RWPE2 (cell line): ENCODE results near the gene PRSS53.

Experiments
- ATAC-seq: fragments of 200-7000 bp; cut with Tn5 transposase; 3 replicates; pipeline ENCODE4 v1.9.1; 2021; ENCODE audit warnings: low read depth
- DNase-seq: peaks from one replicate; pipeline ENCODE4 v3.0.0-alpha.2; 2020; ENCODE audit warnings: low spot score
- H3K27ac ChIP-seq: fragments of 450-650 bp; 2 replicates; pipeline ENCODE4 v1.5.1; 2017; ENCODE audit warnings: mild to moderate bottlenecking; ENCODE audit not compliant: poor library complexity, severe bottlenecking
- H3K27me3 ChIP-seq: fragments of 250-450 bp; sonication (Bioruptor Pico); 2 replicates; pipeline ENCODE4 v1.5.1; 2021; ENCODE audit warnings: mild to moderate bottlenecking, moderate library complexity; ENCODE audit not compliant: insufficient read depth, poor library complexity, severe bottlenecking
- H3K36me3 ChIP-seq: fragments of 250-450 bp; sonication (Bioruptor Pico); 2 replicates; pipeline ENCODE4 v1.5.1; 2020; ENCODE audit warnings: low read depth, mild to moderate bottlenecking, moderate library complexity
- H3K4me1 ChIP-seq: fragments of 250-450 bp; sonication (Bioruptor Pico); 2 replicates; pipeline ENCODE4 v1.5.1; 2021; ENCODE audit warnings: mild to moderate bottlenecking, moderate library complexity; ENCODE audit not compliant: insufficient read depth, poor library complexity, severe bottlenecking
- H3K4me3 ChIP-seq: fragments of 250-450 bp; sonication (Bioruptor Pico); 2 replicates; pipeline ENCODE4 v1.5.1; 2021; ENCODE audit warnings: mild to moderate bottlenecking, moderate library complexity; ENCODE audit not compliant: severe bottlenecking
- H3K9me3 ChIP-seq: fragments of 250-450 bp; sonication (Bioruptor Pico); 2 replicates; pipeline ENCODE4 v1.5.1; 2021; ENCODE audit warnings: mild to moderate bottlenecking, moderate library complexity; ENCODE audit not compliant: severe bottlenecking
- CTCF ChIP-seq: fragments of 450-650 bp; IDR thresholded peaks from one replicate; pipeline ENCODE4 v1.5.1; 2017; ENCODE audit warnings: mild to moderate bottlenecking, moderate library complexity; ENCODE audit not compliant: poor library complexity, severe bottlenecking

PRSS53 gene

GRCh38 chr16:31074814-31075183 is 13.9 kb downstream of the PRSS53 start:
- DNase-seq: no peak
- H3K4me1 ChIP-seq: peaks cover 6% of the 10 kb centered on the region
- H3K27ac ChIP-seq: peak overlapping the region; percentile 79
- no peak for ATAC-seq
- H3K27me3 ChIP-seq: no peaks in the 10 kb centered on the region
- no peak for TF ChIP-seq CTCF
- no peaks in the 10 kb centered on the region for H3K9me3 ChIP-seq
- H3K4me3 ChIP-seq: peak overlapping the region; percentile 94
- H3K36me3 ChIP-seq: peaks cover 25% of the 10 kb centered on the region

GRCh38 chr16:31073970-31074813 is 14.6 kb downstream of the PRSS53 start, which contains the start of the genes ZNF646 and ZNF668:
Gene ZNF646, plus strand, starts transcription at chr16:31074422. Its CDS starts 1,903 bp downstream, at chr16:31076325.
Gene ZNF668, minus strand, starts transcription at chr16:31074240. Its CDS starts 9,781 bp downstream, at chr16:31064459.
- peak; percentile 99 for DNase-seq

GRCh38 chr16:31073142-31073969 is 15.4 kb downstream of the PRSS53 start:
- DNase-seq: peak; percentile 92
- H3K27ac ChIP-seq: peak overlapping the region; percentile 79
- peak; percentile 74 for ATAC-seq
- peaks cover 15% of the 10 kb centered on the region for H3K36me3 ChIP-seq
- peaks cover 6% of the 10 kb centered on the region for H3K4me1 ChIP-seq
- H3K4me3 ChIP-seq: peak overlapping the region; percentile 94
- no peak for TF ChIP-seq CTCF
- H3K9me3 ChIP-seq: no peaks in the 10 kb centered on the region
- no peaks in the 10 kb centered on the region for H3K27me3 ChIP-seq

More at GRCh38 chr16:31073970-31074813, 14.6 kb downstream of the PRSS53 start, which contains the start of the genes ZNF646 and ZNF668:
- TF ChIP-seq CTCF: no peak
- Histone ChIP-seq H3K9me3 (no peaks in the 10 kb centered on the region), H3K27ac (peak within 1 kb of the TSS; percentile 79), H3K27me3 (no peaks in the 10 kb centered on the region), H3K4me3 (peak within 1 kb of the TSS; percentile 94), H3K36me3 (peaks cover 21% of the 10 kb centered on the region), H3K4me1 (peaks cover 6% of the 10 kb centered on the region)
- peak; percentile 80 for ATAC-seq

GRCh38 chr16:31072540-31073141 is 16.1 kb downstream of the PRSS53 start:
- peaks cover 6% of the 10 kb centered on the region for H3K4me1 ChIP-seq
- DNase-seq (no peak), ATAC-seq (no peak)
- H3K27me3 ChIP-seq: no peaks in the 10 kb centered on the region
- peak overlapping the region; percentile 94 for H3K4me3 ChIP-seq
- H3K27ac ChIP-seq: peak overlapping the region; percentile 79
- no peak for TF ChIP-seq CTCF
- no peaks in the 10 kb centered on the region for H3K9me3 ChIP-seq
- peaks cover 9% of the 10 kb centered on the region for H3K36me3 ChIP-seq
